ENCODE measurements around the gene COPB2. TPM values are rescaled to one million over a fixed set of nuclear protein-coding genes. Genes with fewer than 3 reads are reported as not detected.

Gene COPB2
- total RNA-seq, 1 experiment from 2014 or later, result 119 TPM

GRCh38 chr3:139357899-139358298 lies 31.5 kb downstream of the COPB2 start:
- BruUV-seq (replicated peaks), result no TSS peak
- Histone ChIP-seq H3K36me3 (ENCODE audit: control insufficient read depth in 1 of 2, insufficient read depth in 2 of 2, low read length in 2 of 2) (peaks cover 52 to 64% of the 10 kb centered on the region in 2 experiments), H4K20me1 (ENCODE audit: insufficient read depth) (no peaks in the 10 kb centered on the region; the same call in 1 of the 2 replicates), H3K79me2 (ENCODE audit: insufficient read depth, low read length) (peaks cover 5% of the 10 kb centered on the region; the same call in 1 of the 2 replicates), H3K27me3 (ENCODE audit: insufficient read depth, low read length) (no peaks in the 10 kb centered on the region), H3K4me1 (ENCODE audit: control insufficient read depth in 1 of 2, insufficient read depth in 2 of 2, low read length in 2 of 2) (no peaks in the 10 kb centered on the region), H2AFZ (ENCODE audit: low read depth, low read length, poor library complexity, severe bottlenecking) (no peak overlapping the region), H3K4me2 (ENCODE audit: low read length) (no peak overlapping the region), H3K4me3 (replicated peaks in 1 of 2; ENCODE audit: low read depth in 1 of 2, low read length in 2 of 2) (no peak overlapping the region), H3K9ac (ENCODE audit: low read length) (no peak overlapping the region), H3K9me3 (ENCODE audit: control insufficient read depth in 1 of 2, insufficient read depth in 1 of 2, low read depth in 1 of 2, low read length in 2 of 2) (no peaks in the 10 kb centered on the region), H3K27ac (ENCODE audit: low read depth, low read length) (no peak overlapping the region), H3K9me2 (ENCODE audit: insufficient read depth) (no peaks in the 10 kb centered on the region)
- intact Hi-C loops (cut with micrococcal nuclease), result no loop called here
- DNase-seq (ENCODE audit: low read depth, low spot score) (no peak), ATAC-seq (no peak)
- no peak for TF ChIP-seq SIN3A (IDR thresholded peaks at IDR 0.05; ENCODE audit: low read depth)
- no peak for TF ChIP-seq FOSL1 (IDR thresholded peaks at IDR 0.05; ENCODE audit: low read depth)
- TF ChIP-seq SRF (IDR thresholded peaks at IDR 0.05; ENCODE audit: low read depth), result no peak
- no peak for TF ChIP-seq ATF3 (IDR thresholded peaks at IDR 0.05)
- TF ChIP-seq SP1 (IDR thresholded peaks at IDR 0.05; ENCODE audit: low read depth), result no peak
- no peak for TF ChIP-seq ELF1 (IDR thresholded peaks at IDR 0.05; ENCODE audit: borderline replicate concordance, low read depth)
- no peak for TF ChIP-seq JUND (IDR thresholded peaks at IDR 0.05)
- no peak for TF ChIP-seq CEBPB (IDR thresholded peaks at IDR 0.05; ENCODE audit: low read depth)
- TF ChIP-seq RAD21 (IDR thresholded peaks at IDR 0.05; ENCODE audit: low read depth), result no peak
- no peak for TF ChIP-seq TCF7L2 (IDR thresholded peaks at IDR 0.05; ENCODE audit: borderline replicate concordance, extremely low read depth, insufficient read depth, insufficient read length)
- TF ChIP-seq CTCF (IDR thresholded peaks at IDR 0.05 in 2 of 3, conservative IDR thresholded peaks at IDR 0.05 in 1 of 3; ENCODE audit: borderline replicate concordance in 1 of 3, insufficient read depth in 1 of 3, low read depth in 2 of 3, low read length in 2 of 3), result no peak
- TF ChIP-seq ZFX (IDR thresholded peaks at IDR 0.05), result no peak
- TF ChIP-seq EZH2phosphoT487 (IDR thresholded peaks at IDR 0.05; ENCODE audit: borderline replicate concordance), result no peak
- ChIA-PET POLR2A (no interaction called here), CTCF (no interaction called here), RAD21 (ENCODE audit: low non-redundant PET in 1 of 2, low total read pairs in 2 of 2, uncharacterized antibody in 2 of 2, unreplicated experiment in 2 of 2) (no interaction called here)
